ENCODE results near the gene SGTB.
"Not testable (repeated sequence)": the region's sequence is repeated elsewhere in the genome, so short reads cannot be mapped to it uniquely, and the experiment has no call there.

Gene SGTB

GRCh38 chr5:65640240-65640639 lies 81.7 kb downstream of the SGTB start:
- H3K4me2 ChIP-seq, result no peak overlapping the region
- H3K9ac ChIP-seq, result no peak overlapping the region
- no peak for TF ChIP-seq Cebpa-rat (IDR thresholded peaks at IDR 0.05)
- H3K4me1 ChIP-seq, result no peaks in the 10 kb centered on the region
- no peaks in the 10 kb centered on the region for H3K27me3 ChIP-seq
- H4K20me1 ChIP-seq, result no peaks in the 10 kb centered on the region
- H3K4me3 ChIP-seq, result no peak overlapping the region
- peaks cover 0 to 7% (median 0%) of the 10 kb centered on the region in 11 experiments; a peak in 1 of 22 replicates for H3K9me3 ChIP-seq (replicated peaks in 1 of 11)
- H3K36me3 ChIP-seq, result peaks cover 59 to 86% (median 65%) of the 10 kb centered on the region in 11 experiments
- H3K27ac ChIP-seq, result no peak overlapping the region

GRCh38 chr5:65630981-65631380 lies 90.9 kb downstream of the SGTB start:
- Histone ChIP-seq H3K4me2 (no peak overlapping the region), H3K4me1 (peaks cover 4 to 11% (median 9%) of the 10 kb centered on the region in 10 experiments), H3K27ac (no peak overlapping the region), H4K20me1 (peaks cover 0 to 11% (median 0%) of the 10 kb centered on the region in 11 experiments; a peak in 4 of 22 replicates), H3K9ac (no peak overlapping the region), H3K4me3 (no peak overlapping the region), H3K9me3 (replicated peaks in 1 of 11) (no peaks in the 10 kb centered on the region), H3K27me3 (no peaks in the 10 kb centered on the region), H3K36me3 (peaks cover 15 to 38% (median 27%) of the 10 kb centered on the region in 11 experiments)
- no peak for TF ChIP-seq Cebpa-rat (IDR thresholded peaks at IDR 0.05)

- TF ChIP-seq Cebpa-rat (IDR thresholded peaks at IDR 0.05), result no peak
- no peaks in the 10 kb centered on the region for H3K27me3 ChIP-seq
- peaks cover 13 to 29% (median 20%) of the 10 kb centered on the region in 11 experiments for H3K36me3 ChIP-seq
- H3K4me2 ChIP-seq, result peak overlapping the region; percentile 71 to 95 (median 87)
- H3K4me1 ChIP-seq, result peaks cover 24 to 41% (median 38%) of the 10 kb centered on the region in 10 experiments
- H3K27ac ChIP-seq, result peak overlapping the region; percentile 71 to 93 (median 86); a peak in 20 of 22 replicates
- H3K9ac ChIP-seq, result peak overlapping the region; percentile 79 to 92 (median 86)
- H4K20me1 ChIP-seq, result peaks cover 0 to 13% (median 5%) of the 10 kb centered on the region in 11 experiments; a peak in 7 of 22 replicates
- peak overlapping the region; percentile 67 to 93 (median 78) for H3K4me3 ChIP-seq
- H3K9me3 ChIP-seq (replicated peaks in 1 of 11), result no peaks in the 10 kb centered on the region
Measured at GRCh38 chr5:65625743-65626142, 96.2 kb downstream of the SGTB start.

- Histone ChIP-seq H4K20me1 (peaks cover 0 to 20% (median 6%) of the 10 kb centered on the region in 11 experiments; a peak in 8 of 22 replicates), H3K4me3 (peak within 1 kb of the TSS; percentile 67 to 93 (median 78)), H3K36me3 (peaks cover 13 to 28% (median 18%) of the 10 kb centered on the region in 11 experiments), H3K4me2 (peak within 1 kb of the TSS; percentile 80 to 98 (median 93)), H3K27ac (peak within 1 kb of the TSS; percentile 71 to 93 (median 86)), H3K27me3 (no peaks in the 10 kb centered on the region), H3K4me1 (peaks cover 24 to 41% (median 38%) of the 10 kb centered on the region in 10 experiments), H3K9ac (peak within 1 kb of the TSS; percentile 79 to 92 (median 86)), H3K9me3 (replicated peaks in 1 of 11) (no peaks in the 10 kb centered on the region)
- no peak for TF ChIP-seq Cebpa-rat (IDR thresholded peaks at IDR 0.05)
Measured at GRCh38 chr5:65624571-65625555, 97.0 kb downstream of the SGTB start, which contains the start of the genes SHLD3 and TRAPPC13. TSS of gene SHLD3 (plus strand) at chr5:65625027. CDS start at chr5:65629588, 4,561 bp downstream. TSS of gene TRAPPC13 (plus strand) at chr5:65625027. CDS start at chr5:65625061, 34 bp downstream.

GRCh38 chr5:65624025-65624570 lies 97.8 kb downstream of the SGTB start, which contains the start of gene TRIM23:
TSS of gene TRIM23 (minus strand) at chr5:65624333. CDS start at chr5:65624274, 59 bp downstream.
- H3K4me1 ChIP-seq, result peaks cover 24 to 41% (median 38%) of the 10 kb centered on the region in 10 experiments
- H3K4me3 ChIP-seq, result peak within 1 kb of the TSS; percentile 67 to 93 (median 78)
- H3K27me3 ChIP-seq, result no peaks in the 10 kb centered on the region
- peak within 1 kb of the TSS; percentile 80 to 98 (median 93) for H3K4me2 ChIP-seq
- H3K27ac ChIP-seq, result peak within 1 kb of the TSS; percentile 71 to 93 (median 86)
- TF ChIP-seq Cebpa-rat (IDR thresholded peaks at IDR 0.05), result no peak
- H3K9me3 ChIP-seq (replicated peaks in 1 of 11), result no peaks in the 10 kb centered on the region
- H4K20me1 ChIP-seq, result peaks cover 0 to 28% (median 6%) of the 10 kb centered on the region in 11 experiments; a peak in 10 of 22 replicates
- peak within 1 kb of the TSS; percentile 79 to 92 (median 86) for H3K9ac ChIP-seq
- peaks cover 6 to 21% (median 11%) of the 10 kb centered on the region in 11 experiments for H3K36me3 ChIP-seq

GRCh38 chr5:65623482-65623881 lies 98.4 kb downstream of the SGTB start:
- H3K9me3 ChIP-seq (replicated peaks in 1 of 11), result no peaks in the 10 kb centered on the region
- H3K27ac ChIP-seq, result peak overlapping the region; percentile 71 to 93 (median 86); a peak in 20 of 22 replicates
- H3K27me3 ChIP-seq, result no peaks in the 10 kb centered on the region
- H3K36me3 ChIP-seq, result peaks cover 2 to 17% (median 7%) of the 10 kb centered on the region in 11 experiments; a peak in 17 of 22 replicates
- H3K4me3 ChIP-seq, result peak overlapping the region; percentile 67 to 93 (median 78)
- peaks cover 24 to 41% (median 38%) of the 10 kb centered on the region in 10 experiments for H3K4me1 ChIP-seq
- peaks cover 0 to 34% (median 9%) of the 10 kb centered on the region in 11 experiments; a peak in 10 of 22 replicates for H4K20me1 ChIP-seq
- H3K4me2 ChIP-seq, result peak overlapping the region; percentile 80 to 98 (median 93)
- no peak for TF ChIP-seq Cebpa-rat (IDR thresholded peaks at IDR 0.05)
- peak overlapping the region; percentile 79 to 92 (median 86) for H3K9ac ChIP-seq

GRCh38 chr5:65621961-65622360 lies 99.9 kb downstream of the SGTB start:
- Histone ChIP-seq H3K9ac (peak overlapping the region in 2 of 11 experiments; percentile 46 to 84; a peak in 3 of 22 replicates), H4K20me1 (peaks cover 0 to 42% (median 9%) of the 10 kb centered on the region in 11 experiments; a peak in 10 of 22 replicates), H3K36me3 (peaks cover 0 to 25% (median 10%) of the 10 kb centered on the region in 11 experiments; a peak in 14 of 22 replicates), H3K4me2 (peak overlapping the region; percentile 15 to 97 (median 91); a peak in 20 of 22 replicates), H3K4me1 (peaks cover 24 to 41% (median 38%) of the 10 kb centered on the region in 10 experiments)
- H3K27ac ChIP-seq; H3K27me3 ChIP-seq; H3K9me3 ChIP-seq (replicated peaks in 1 of 11); H3K4me3 ChIP-seq: not testable (repeated sequence)
- peak in 2 of 11 experiments; percentile 22 to 69; a peak in 1 of 22 replicates for TF ChIP-seq Cebpa-rat (IDR thresholded peaks at IDR 0.05)

- no peak overlapping the region for H3K4me2 ChIP-seq
- no peak for TF ChIP-seq Cebpa-rat (IDR thresholded peaks at IDR 0.05)
Measured at GRCh38 chr5:65620021-65620420, 101.9 kb downstream of the SGTB start.

More at GRCh38 chr5:65620021-65620420, 101.9 kb downstream of the SGTB start:
- H3K9ac ChIP-seq, result no peak overlapping the region
- peaks cover 0 to 43% (median 12%) of the 10 kb centered on the region in 11 experiments; a peak in 11 of 22 replicates for H4K20me1 ChIP-seq
- no peak overlapping the region for H3K27ac ChIP-seq
- no peaks in the 10 kb centered on the region for H3K9me3 ChIP-seq (replicated peaks in 1 of 11)
- H3K4me1 ChIP-seq, result peaks cover 11 to 30% (median 26%) of the 10 kb centered on the region in 10 experiments
- H3K4me3 ChIP-seq, result no peak overlapping the region
- H3K27me3 ChIP-seq, result no peaks in the 10 kb centered on the region
- H3K36me3 ChIP-seq, result peaks cover 13 to 44% (median 28%) of the 10 kb centered on the region in 11 experiments; a peak in 21 of 22 replicates

All from BLaER1 treated with 17β-estradiol and CSF1 and Interleukin-3, amounts not matched to agents 10 nM and 100 nM (cell line).